Esophagus muscularis mucosa (tissue), 3 donors: ENCODE data around the gene PLCD3.
A peak's percentile ranks its signal among the peaks of the same experiment; 100 is the strongest.

Experiments used
- CTCF ChIP-seq, 3 experiments: fragments of 200-600 bp in 2 of 3; fragments of 450-650 bp in 1 of 3; sonication (generic) in 2 of 3; IDR thresholded peaks; one replicate each; pipeline ENCODE4 v1.5.1; 2017 to 2019; ENCODE audit warnings: antibody characterized with exemption in 3 of 3, mild to moderate bottlenecking in 2 of 3, moderate library complexity in 1 of 3
- POLR2A ChIP-seq: fragments of 450-650 bp; IDR thresholded peaks from one replicate; pipeline ENCODE4 v1.6.1; 2017; ENCODE audit warnings: antibody characterized with exemption, moderate library complexity, mild to moderate bottlenecking, low read depth

GRCh38 chr17:45060797-45061605 lies 71.3 kb downstream of the PLCD3 start, which contains the start of gene NMT1:
- TF ChIP-seq CTCF (IDR thresholded peaks at IDR 0.05) (no peak), POLR2A (peak; percentile 95)
